ENCODE data around the gene HARBI1. TPM values are rescaled to one million over a fixed set of nuclear protein-coding genes. Genes with fewer than 3 reads are reported as not detected.

HARBI1 gene
- total and polyA plus RNA-seq, 2 of the 8 experiments (the other 6 are each of a cell fraction or from before 2014, with no cell fraction given): 3.8 to 5.1 TPM

DNA sequence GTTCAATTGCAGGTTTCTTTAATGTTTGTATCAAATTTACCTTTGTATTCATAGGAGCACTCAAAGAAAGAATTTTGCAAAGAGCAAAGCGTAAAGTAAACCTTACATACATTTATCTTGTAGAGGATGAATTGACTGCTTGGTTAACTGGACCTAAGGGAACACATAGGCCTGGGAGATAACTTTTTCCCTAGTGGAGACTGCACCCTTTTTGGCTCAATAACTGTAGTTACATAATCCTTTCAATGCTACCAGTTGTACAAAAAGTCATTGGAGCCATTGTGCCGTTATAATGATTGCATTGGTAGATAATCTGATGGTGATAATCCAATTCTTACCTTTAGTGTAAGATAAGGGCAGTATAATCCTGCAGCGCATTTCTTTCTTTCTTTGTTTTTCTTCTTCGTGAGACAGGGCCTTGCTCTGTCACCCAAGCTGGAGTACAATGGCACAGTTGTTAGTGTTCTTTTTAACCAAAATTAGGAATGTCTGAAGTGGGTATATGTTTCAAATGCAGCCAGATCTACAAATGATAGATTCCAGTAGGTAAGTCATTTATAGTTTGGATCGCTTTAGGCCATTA, 18.6 kb upstream of the HARBI1 start:
- Histone ChIP-seq H3K56ac (replicated peaks; ENCODE audit: insufficient read length, low read depth, low read length) (no peak overlapping the region), H2AK5ac (ENCODE audit: low read depth, low read length) (no peak overlapping the region), H2BK120ac (replicated peaks; ENCODE audit: low read depth, low read length) (no peak overlapping the region), H3K4me3 (ENCODE audit: extremely low read depth in 1 of 4, insufficient read depth in 2 of 4, low read depth in 3 of 4, low read length in 4 of 4) (no peak overlapping the region), H3K36me3 (ENCODE audit: control insufficient read depth in 2 of 4, insufficient read depth in 4 of 4, low read length in 3 of 4) (peaks cover 0 to 8% (median 3%) of the 10 kb centered on the region in 4 experiments; a peak in 3 of 8 replicates), H3K79me1 (ENCODE audit: low read depth, low read length) (no peaks in the 10 kb centered on the region), H3K4ac (replicated peaks; ENCODE audit: insufficient read length, low read depth, low read length) (no peak overlapping the region), H2BK5ac (ENCODE audit: low read depth, low read length) (no peak overlapping the region), H2BK20ac (ENCODE audit: low read length) (no peak overlapping the region), H2BK12ac (ENCODE audit: low read depth, low read length) (no peak overlapping the region), H4K5ac (ENCODE audit: insufficient read length, low read depth, low read length) (no peak overlapping the region), H4K91ac (replicated peaks; ENCODE audit: insufficient read length, low read length) (no peak overlapping the region), H3K23ac (ENCODE audit: insufficient read length) (no peak overlapping the region), H4K20me1 (replicated peaks in 1 of 2; ENCODE audit: control insufficient read depth in 1 of 2, insufficient read depth in 2 of 2, low read length in 2 of 2) (peaks cover 0 to 2% of the 10 kb centered on the region in 2 experiments), H2BK15ac (ENCODE audit: low read length) (no peak overlapping the region), H3K18ac (ENCODE audit: extremely low read depth, low read length) (no peak overlapping the region), H3K14ac (ENCODE audit: insufficient read length) (no peak overlapping the region), H3K9me3 (ENCODE audit: insufficient read depth in 2 of 2, low read depth in 1 of 2, low read length in 1 of 2) (no peaks in the 10 kb centered on the region), H3K79me2 (ENCODE audit: control insufficient read depth in 1 of 2, insufficient read depth in 2 of 2, low read length in 2 of 2) (no peaks in the 10 kb centered on the region; a peak in 1 of 4 replicates), H3K27ac (ENCODE audit: low read depth, low read length) (no peak overlapping the region), H3K27me3 (replicated peaks in 1 of 4; ENCODE audit: control insufficient read depth in 3 of 4, extremely low read depth in 1 of 4, insufficient read depth in 3 of 4, low read length in 3 of 4) (no peaks in the 10 kb centered on the region), H3K23me2 (ENCODE audit: low read depth, low read length) (no peaks in the 10 kb centered on the region), H3K4me1 (replicated peaks in 1 of 4; ENCODE audit: control insufficient read depth in 3 of 4, insufficient read depth in 4 of 4, low read length in 3 of 4) (no peaks in the 10 kb centered on the region), H3K9ac (replicated peaks in 1 of 4; ENCODE audit: extremely low read depth in 1 of 4, low read depth in 3 of 4, low read length in 3 of 4) (no peak overlapping the region), H2AFZ (ENCODE audit: low read length) (no peak overlapping the region), H4K8ac (ENCODE audit: extremely low read depth, insufficient read depth, low read length) (no peak overlapping the region), H3K4me2 (ENCODE audit: insufficient read depth in 1 of 2, low read depth in 2 of 2, low read length in 2 of 2) (no peak overlapping the region)
- TF ChIP-seq EZH2 (IDR thresholded peaks at IDR 0.05; ENCODE audit: low read depth, low read length, severe bottlenecking) (no peak), HDAC2 (IDR thresholded peaks at IDR 0.05; ENCODE audit: borderline replicate concordance in 1 of 2, low read depth in 2 of 2, low read length in 2 of 2) (no peak), TCF12 (IDR thresholded peaks at IDR 0.05; ENCODE audit: low read depth, low read length) (no peak), CBX5 (IDR thresholded peaks at IDR 0.05; ENCODE audit: low read depth, low read length) (no peak), PHF8 (conservative IDR thresholded peaks at IDR 0.05; ENCODE audit: low read depth, low read length) (no peak), SP4 (IDR thresholded peaks at IDR 0.05; ENCODE audit: low read length) (no peak), SAP30 (IDR thresholded peaks at IDR 0.05; ENCODE audit: insufficient read depth, insufficient replicate concordance, low read length) (no peak), JUND (IDR thresholded peaks at IDR 0.05; ENCODE audit: low read length) (no peak)
- TF ChIP-seq, protein P1, sequence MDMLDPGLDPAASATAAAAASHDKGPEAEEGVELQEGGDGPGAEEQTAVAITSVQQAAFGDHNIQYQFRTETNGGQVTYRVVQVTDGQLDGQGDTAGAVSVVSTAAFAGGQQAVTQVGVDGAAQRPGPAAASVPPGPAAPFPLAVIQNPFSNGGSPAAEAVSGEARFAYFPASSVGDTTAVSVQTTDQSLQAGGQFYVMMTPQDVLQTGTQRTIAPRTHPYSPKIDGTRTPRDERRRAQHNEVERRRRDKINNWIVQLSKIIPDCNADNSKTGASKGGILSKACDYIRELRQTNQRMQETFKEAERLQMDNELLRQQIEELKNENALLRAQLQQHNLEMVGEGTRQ (IDR thresholded peaks at IDR 0.05; ENCODE audit: low read length): no peak
- ChIA-PET POLR2A (ENCODE audit: partially characterized antibody) (no interaction called here), CTCF (ENCODE audit: partially characterized antibody) (no interaction called here)
- 84% methylated on average over 5 of the region's 5 CpGs; no CpG with 5 or more reads in 1 of the 2 experiments for WGBS, 2 experiments (ENCODE audit: extremely low coverage in 1 of 2, insufficient coverage in 1 of 2, insufficient read length in 1 of 2, insufficient replicate concordance in 2 of 2, low coverage in 1 of 2, low lambda C conversion rate in 2 of 2, missing lambda C conversion rate in 1 of 2)
- DNase-seq (ENCODE audit: low read depth in 1 of 2, low spot score in 2 of 2) (no peak), FAIRE-seq (no peak)

All from H1 (cell line).